Mesangial cell (primary cell): ENCODE results near the gene ARSI. TPM values are rescaled to one million over a fixed set of nuclear protein-coding genes. Genes with fewer than 3 reads are reported as not detected.

ENCODE experiments used
- total RNA-seq: library from RNA; depleted of rRNA; stranded (reverse); fragments of >200 nt; gene quantifications from 2 replicates; pipeline ENCODE4 v1.2.3, GENCODE V29; 2015

Gene ARSI
- 14.8 and 32.3 TPM in 2 replicates for total RNA-seq

GRCh38 chr5:150302301-150303069 is at the start of gene ARSI:
Gene ARSI, minus strand, starts transcription at chr5:150302905. Its CDS starts 532 bp downstream, at chr5:150302373.

DNA sequence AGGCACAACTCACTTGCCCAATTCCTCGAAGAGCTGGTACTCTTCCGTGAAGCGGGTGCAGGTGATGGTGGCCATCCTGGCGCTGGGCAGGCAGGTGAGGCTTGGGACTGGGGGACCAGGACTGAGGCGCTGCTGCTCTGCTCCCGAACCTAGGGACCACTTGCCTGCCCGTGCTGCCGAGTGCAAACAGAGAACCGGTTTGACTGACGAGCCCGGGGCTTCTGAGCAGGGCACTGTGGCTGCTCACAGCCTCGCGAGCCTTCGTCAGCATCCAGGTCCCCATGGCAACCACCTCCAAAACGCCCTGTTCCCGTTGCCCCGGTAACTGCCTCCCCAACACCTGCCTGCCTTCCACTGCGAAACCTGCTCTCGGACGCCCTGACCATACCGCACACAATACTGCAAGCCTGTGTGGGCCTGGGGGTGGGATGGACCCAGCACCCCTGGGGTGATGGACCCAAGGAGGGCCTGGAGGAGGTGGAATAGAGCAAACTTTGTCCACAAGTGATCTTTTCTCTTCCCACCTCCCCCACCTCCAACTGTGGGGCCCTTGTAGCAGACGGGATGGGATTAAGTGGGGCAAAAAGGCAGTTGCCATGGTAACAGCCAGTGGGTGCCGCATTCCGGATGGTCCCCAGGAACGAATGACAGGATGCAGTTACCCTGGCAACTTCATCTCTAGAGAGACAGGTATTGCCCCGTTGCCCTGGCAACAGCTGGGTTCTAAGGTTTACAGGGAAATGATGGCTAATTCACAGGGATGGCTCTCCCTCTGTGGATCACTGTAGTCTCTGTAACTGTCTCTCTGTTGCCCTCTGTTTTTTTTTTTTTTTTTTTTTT is 12.9 kb downstream of the ARSI start, which contains the start of gene CAMK2A:
CAMK2A (minus strand) TSS at position 223 of the 840 bp plus-strand sequence; CDS start at position 75, 148 bp downstream.

Other genes starting within 250 kb of the ARSI start
- 0.13 and 0.16 TPM in 2 replicates for gene CSF1R, start 216.4 kb downstream of the ARSI start, total RNA-seq
- gene PDGFRB, start 147.1 kb downstream of the ARSI start, total RNA-seq = 35.4 and 101 TPM in 2 replicates
- 0.33 and 0.63 TPM in 2 replicates for gene CDX1, start 136.1 kb downstream of the ARSI start, total RNA-seq
- gene SLC6A7, start 112.8 kb downstream of the ARSI start, total RNA-seq = not detected in 2 replicates
- gene CAMK2A, start 13.1 kb downstream of the ARSI start, total RNA-seq = 2.7 TPM in 1 of 2 replicates, not detected in the other
- 18.5 and 55.9 TPM in 2 replicates for gene TCOF1, start 54.8 kb upstream of the ARSI start, total RNA-seq
- gene CD74, start 110.0 kb upstream of the ARSI start, total RNA-seq = 41.6 and 107 TPM in 2 replicates
- gene RPS14, start 146.8 kb upstream of the ARSI start, total RNA-seq = 1,725 and 2,035 TPM in 2 replicates
- gene NDST1, start 205.2 kb upstream of the ARSI start, total RNA-seq = 103 and 157 TPM in 2 replicates